SW480 (cell line): ENCODE data around the gene BRD3.
A peak's percentile ranks its signal among the peaks of the same experiment; 100 is the strongest.

Experiments
- DNase-seq: peaks from one replicate; pipeline ENCODE4 v3.0.0-alpha.2; 2016; ENCODE audit warnings: low spot score

The BRD3 gene

DNA sequence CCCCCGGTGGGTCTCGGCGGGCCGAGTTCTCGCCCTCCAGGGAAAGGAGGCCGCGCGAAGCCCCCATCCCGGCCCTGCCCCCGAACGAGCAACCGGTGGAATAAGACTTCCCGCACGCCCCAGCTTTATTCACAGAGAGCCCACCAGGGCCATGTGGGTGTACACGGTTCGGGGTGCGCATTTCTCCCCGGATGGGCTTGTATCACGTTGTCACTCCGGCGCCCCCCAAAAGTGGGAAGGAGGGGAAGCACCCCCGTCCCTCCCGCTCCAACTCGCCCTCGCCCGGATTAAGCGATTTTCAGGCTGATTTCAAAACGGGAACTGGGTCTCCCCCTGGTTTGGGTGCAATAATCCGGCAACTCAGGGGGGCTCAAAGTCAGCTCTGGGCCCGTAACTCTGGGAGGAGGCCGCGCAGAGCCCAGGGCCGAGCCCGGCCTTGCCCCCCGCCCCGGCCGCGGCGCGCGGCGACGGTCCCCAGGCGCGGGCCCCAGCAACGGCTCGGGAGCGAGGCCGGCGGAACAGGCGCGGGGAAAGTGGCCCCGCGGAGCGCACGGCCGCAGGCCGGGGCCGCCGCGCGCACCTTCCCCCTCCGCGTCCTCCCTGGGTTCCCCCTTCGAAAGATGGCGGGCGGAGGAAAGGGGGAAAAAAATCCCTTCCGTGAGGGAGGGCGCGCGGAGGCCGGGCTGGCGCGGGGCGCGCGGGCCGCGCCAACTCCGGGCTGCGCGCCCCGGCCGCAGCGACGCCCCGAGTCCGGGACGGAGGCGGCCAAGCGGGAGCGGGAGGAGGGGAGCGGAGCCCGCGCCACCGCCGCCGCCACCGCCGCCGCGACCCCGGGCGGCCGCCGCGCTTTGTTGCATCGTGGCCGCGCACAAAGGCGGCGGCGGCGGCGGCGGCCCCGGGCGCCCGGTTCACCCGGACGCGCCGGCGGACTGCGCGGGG is 644 bp downstream of the BRD3 start:
- DNase-seq, result peak; percentile 11

DNA sequence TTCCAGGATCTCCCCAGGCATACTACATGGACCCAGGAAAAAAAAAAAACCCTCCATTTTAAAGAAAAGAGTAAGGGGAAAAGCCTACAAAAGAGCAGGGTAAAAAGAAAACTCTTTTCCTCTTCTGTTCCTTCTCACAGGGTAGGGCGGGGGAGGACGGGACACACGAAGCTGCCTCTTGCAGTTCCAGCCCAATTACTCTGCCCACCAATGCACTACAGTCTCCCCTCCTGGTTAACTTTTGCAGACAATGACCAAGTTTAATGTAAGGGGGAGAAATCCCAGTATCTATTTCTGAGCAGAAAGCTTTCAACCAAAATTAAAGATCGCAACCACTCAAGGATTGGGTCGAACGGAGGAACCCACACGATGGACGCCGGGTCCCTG is 1.3 kb downstream of the BRD3 start:
- DNase-seq, result peak; percentile 11

- DNase-seq, result peak; percentile 35
Measured at GRCh38 chr9:134065612-134066419, 2.0 kb downstream of the BRD3 start.

GRCh38 chr9:134064711-134065110 is 3.1 kb downstream of the BRD3 start:
- DNase-seq, result no peak

GRCh38 chr9:134063571-134064450 is 4.0 kb downstream of the BRD3 start:
- no peak for DNase-seq

DNA sequence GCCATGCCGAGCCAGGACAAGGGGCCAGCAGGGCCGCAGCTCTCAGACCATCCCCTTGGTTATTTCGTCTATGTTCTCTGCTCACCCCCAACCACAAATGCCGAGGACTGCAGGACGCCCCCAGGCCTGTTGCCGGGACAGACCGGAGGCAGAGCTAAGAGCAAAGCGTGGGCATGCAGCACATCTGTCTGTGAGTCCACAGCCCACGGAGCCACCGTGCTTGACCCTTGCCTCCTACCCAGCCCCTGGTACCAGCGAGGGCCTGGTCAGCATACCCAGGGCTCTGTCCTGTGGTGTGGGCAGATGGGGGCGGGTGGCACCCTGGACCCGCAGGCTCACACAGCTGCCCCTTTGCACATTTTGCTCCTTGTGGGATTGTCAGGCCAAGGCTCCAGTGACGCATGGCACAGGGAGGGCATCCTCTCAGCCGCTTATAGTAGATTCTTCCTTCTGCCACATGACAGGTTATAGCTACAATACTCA is 4.7 kb downstream of the BRD3 start:
- DNase-seq, result no peak

DNA sequence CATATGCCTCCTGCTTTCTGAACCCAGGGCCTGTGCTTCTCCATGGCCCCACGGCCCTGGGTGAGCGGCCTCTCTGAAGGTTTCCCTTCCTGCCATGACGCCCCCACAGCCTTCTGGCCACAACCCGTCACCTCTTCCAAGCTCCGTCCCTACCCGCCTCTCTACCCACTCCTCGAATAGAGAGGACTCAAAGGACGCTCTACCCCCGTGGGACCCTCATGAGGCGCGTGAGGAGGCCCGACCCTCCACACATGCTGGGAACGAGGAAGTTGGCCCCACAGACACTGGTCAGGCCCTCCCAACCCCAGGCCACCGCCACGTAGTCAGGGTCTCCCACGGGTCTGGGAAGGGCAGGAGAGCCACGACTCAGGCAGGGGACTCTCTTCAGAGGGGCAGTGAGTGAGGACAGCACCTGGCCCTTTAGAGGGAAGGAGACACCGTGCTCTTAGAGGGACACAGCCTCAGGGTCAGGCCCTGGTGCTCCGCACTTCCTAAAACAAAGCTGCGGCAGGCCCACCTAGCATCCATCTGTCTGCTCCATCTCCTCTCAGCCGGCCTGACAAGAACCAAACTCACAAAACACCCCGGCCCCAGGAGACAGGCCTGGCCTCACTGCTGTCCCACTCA is 5.3 kb downstream of the BRD3 start:
- DNase-seq, result no peak

GRCh38 chr9:134061688-134062371 is 6.0 kb downstream of the BRD3 start:
- no peak for DNase-seq

- no peak for DNase-seq
Measured at GRCh38 chr9:134061019-134061687, 6.7 kb downstream of the BRD3 start.

DNA sequence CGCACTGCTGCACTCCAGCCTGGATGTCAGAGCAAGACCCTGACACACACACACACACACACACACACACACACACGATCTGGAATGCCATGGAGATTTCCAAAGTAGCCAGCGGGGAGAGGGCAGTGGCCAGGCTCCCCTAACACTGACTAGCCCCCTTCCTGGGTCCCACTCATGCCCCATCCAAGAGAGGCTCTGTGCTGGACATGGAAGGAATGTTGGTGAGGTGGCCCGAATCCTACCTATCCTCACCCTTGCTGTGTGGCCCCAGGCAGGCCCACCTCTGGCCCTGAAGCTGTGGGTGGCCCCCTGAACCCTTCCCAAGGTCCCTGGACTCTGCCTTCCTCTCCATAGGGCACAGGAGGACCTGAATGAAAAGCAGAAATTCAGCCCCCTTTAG is 7.3 kb downstream of the BRD3 start:
- no peak for DNase-seq

GRCh38 chr9:134059661-134060395 is 8.0 kb downstream of the BRD3 start:
- no peak for DNase-seq

GRCh38 chr9:134059188-134059641 is 8.6 kb downstream of the BRD3 start:
- DNase-seq, result no peak

DNA sequence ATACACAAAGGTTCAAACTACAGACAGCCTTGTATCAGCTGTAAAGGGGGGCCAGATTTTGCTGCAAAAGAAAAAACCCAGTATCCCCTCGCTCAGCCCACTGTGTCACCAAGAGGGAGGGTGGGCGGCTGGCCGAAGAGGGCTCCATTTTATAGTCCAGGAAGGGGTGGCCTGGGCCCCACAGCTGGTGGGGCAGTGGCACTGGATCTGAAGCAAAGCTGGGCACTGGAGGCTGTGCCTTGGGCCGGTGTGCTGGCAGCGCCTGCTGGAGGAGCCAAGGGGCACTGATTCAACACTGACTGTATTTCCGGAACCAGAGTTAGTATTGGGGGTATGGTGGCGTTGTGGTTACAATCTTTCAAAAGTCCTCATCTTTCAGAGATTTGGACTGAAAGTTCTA is 9.1 kb downstream of the BRD3 start:
- DNase-seq, result no peak

- no peak for DNase-seq
Measured at GRCh38 chr9:134057751-134058701, 9.8 kb downstream of the BRD3 start.

GRCh38 chr9:134057307-134057657 is 10.5 kb downstream of the BRD3 start:
- DNase-seq, result no peak

- DNase-seq, result no peak
Measured at GRCh38 chr9:134056483-134057306, 11.1 kb downstream of the BRD3 start.

GRCh38 chr9:134055981-134056461 is 11.8 kb downstream of the BRD3 start:
- DNase-seq, result peak; percentile 58
